ENCODE measurements around the gene MYO9A. TPM values are rescaled to one million over a fixed set of nuclear protein-coding genes. Genes with fewer than 3 reads are reported as not detected.
"Not testable (repeated sequence)": the region's sequence is repeated elsewhere in the genome, so short reads cannot be mapped to it uniquely, and the experiment has no call there.

Gene MYO9A
- total RNA-seq, 1 experiment from 2014 or later, result 21.4 TPM

DNA sequence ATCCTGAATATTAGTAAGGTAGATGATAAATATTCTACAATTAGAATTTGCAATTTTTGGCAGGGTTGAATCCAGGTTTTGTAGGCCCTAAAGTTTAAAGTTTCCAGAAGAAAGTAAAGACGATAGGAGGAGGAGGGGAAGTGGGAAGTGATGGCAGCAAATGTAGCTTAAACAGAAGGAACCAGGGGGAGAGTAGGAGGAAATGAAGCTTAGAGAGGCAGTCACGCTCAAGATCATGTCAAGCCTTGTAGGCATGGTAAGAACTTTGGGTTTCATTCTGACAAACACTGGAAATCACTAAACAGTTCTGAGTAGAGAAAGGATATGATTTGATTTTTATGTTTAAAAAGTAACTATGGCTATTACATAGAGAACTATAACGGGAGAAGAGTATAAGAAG is 243.7 kb downstream of the MYO9A start:
- H3K4me1 Mint-ChIP-seq, result no peaks in the 10 kb centered on the region
- H2BK5ac ChIP-seq (ENCODE audit: insufficient read length, low read length), result no peak overlapping the region
- H4K8ac ChIP-seq (replicated peaks; ENCODE audit: insufficient read length, low read depth, low read length), result no peak overlapping the region
- H2BK15ac ChIP-seq (ENCODE audit: low read depth, low read length), result no peak overlapping the region
- H3K23ac ChIP-seq (ENCODE audit: insufficient read length, low read depth, low read length), result no peak overlapping the region
- H4K5ac ChIP-seq (ENCODE audit: insufficient read length, low read depth, low read length), result no peak overlapping the region
- no peaks in the 10 kb centered on the region for H3K4me1 ChIP-seq (ENCODE audit: insufficient read depth, low read length)
- H3K18ac ChIP-seq (ENCODE audit: insufficient read length, low read depth, low read length), result no peak overlapping the region
- H3K56ac ChIP-seq (ENCODE audit: insufficient read length, low read depth, low read length), result no peak overlapping the region
- no peak overlapping the region for H4K91ac ChIP-seq (ENCODE audit: insufficient read length, low read depth, low read length)
- no peak overlapping the region for H3K27ac ChIP-seq (ENCODE audit: insufficient read length, low read depth, low read length)
- H3K23me2 ChIP-seq (ENCODE audit: insufficient read length, low read depth, low read length, poor library complexity, severe bottlenecking), result no peaks in the 10 kb centered on the region
- no peaks in the 10 kb centered on the region for H3K79me2 ChIP-seq (ENCODE audit: insufficient read depth, low read length)
- 100% methylated on average over 1 of the region's 3 CpGs for WGBS (ENCODE audit: extremely low coverage, insufficient read length, low lambda C conversion rate)
- H2BK120ac ChIP-seq (ENCODE audit: low read depth, low read length, poor library complexity, severe bottlenecking), result no peak overlapping the region
- no peak overlapping the region for H2BK20ac ChIP-seq (ENCODE audit: low read depth, low read length, poor library complexity, severe bottlenecking)
- H2AFZ ChIP-seq (ENCODE audit: low read length), result no peak overlapping the region
- H3K4ac ChIP-seq (ENCODE audit: low read depth, low read length), result no peak overlapping the region
- H3K27me3 Mint-ChIP-seq (ENCODE audit: low read depth), result no peaks in the 10 kb centered on the region
- H3K27me3 ChIP-seq (ENCODE audit: insufficient read depth, low read length), result no peaks in the 10 kb centered on the region; the same call in 1 of the 2 replicates
- peak overlapping the region in 2 of 3 experiments; percentile 6 to 53; a peak in 2 of 7 replicates for H3K27ac Mint-ChIP-seq
- H3K9ac ChIP-seq (ENCODE audit: extremely low read depth, insufficient read length, low read length), result no peak overlapping the region
- H3K4me3 Mint-ChIP-seq, result no peak overlapping the region
- H3K9me3 Mint-ChIP-seq, result no peaks in the 10 kb centered on the region
- H3K9me3 ChIP-seq (ENCODE audit: control insufficient read depth, low read depth, low read length), result no peaks in the 10 kb centered on the region
- no peak for TF ChIP-seq CTCF (conservative IDR thresholded peaks at IDR 0.05)
- no peak overlapping the region for H2AK5ac ChIP-seq (ENCODE audit: insufficient read length, low read length)
- no peaks in the 10 kb centered on the region for H4K20me1 ChIP-seq (ENCODE audit: control insufficient read depth, insufficient read depth, insufficient read length)
- no peak overlapping the region for H2BK12ac ChIP-seq (ENCODE audit: insufficient read length, low read depth, low read length)
- no peak for DNase-seq
- no peak overlapping the region for H3K4me2 ChIP-seq (ENCODE audit: insufficient read depth, insufficient read length, low read length)
- no peak overlapping the region for H3K14ac ChIP-seq (ENCODE audit: insufficient read depth, low read length)
- H3K36me3 Mint-ChIP-seq (ENCODE audit: insufficient read depth in 1 of 3, low read depth in 3 of 3), result peaks cover 0 to 3% (median 2%) of the 10 kb centered on the region in 3 experiments; a peak in 2 of 7 replicates
- H3K79me1 ChIP-seq (ENCODE audit: insufficient read depth, low read depth, low read length, poor library complexity, severe bottlenecking), result no peaks in the 10 kb centered on the region
- no peak overlapping the region for H3T11ph ChIP-seq (ENCODE audit: low read length)

GRCh38 chr15:71858232-71858631 is 259.7 kb downstream of the MYO9A start:
- H3K4ac ChIP-seq (ENCODE audit: low read depth, low read length); H4K91ac ChIP-seq (ENCODE audit: insufficient read length, low read depth, low read length); H3K23me2 ChIP-seq (ENCODE audit: insufficient read length, low read depth, low read length, poor library complexity, severe bottlenecking); H3K18ac ChIP-seq (ENCODE audit: insufficient read length, low read depth, low read length); H3T11ph ChIP-seq (ENCODE audit: low read length); H2BK5ac ChIP-seq (ENCODE audit: insufficient read length, low read length); H2AFZ ChIP-seq (ENCODE audit: low read length); H3K79me2 ChIP-seq (ENCODE audit: insufficient read depth, low read length); H3K56ac ChIP-seq (ENCODE audit: insufficient read length, low read depth, low read length); H2BK120ac ChIP-seq (ENCODE audit: low read depth, low read length, poor library complexity, severe bottlenecking); H3K23ac ChIP-seq (ENCODE audit: insufficient read length, low read depth, low read length); H3K36me3 Mint-ChIP-seq (ENCODE audit: insufficient read depth in 1 of 3, low read depth in 3 of 3); H3K4me2 ChIP-seq (ENCODE audit: insufficient read depth, insufficient read length, low read length); H2AK5ac ChIP-seq (ENCODE audit: insufficient read length, low read length); H3K4me3 Mint-ChIP-seq; H3K27me3 ChIP-seq (ENCODE audit: insufficient read depth, low read length); H2BK12ac ChIP-seq (ENCODE audit: insufficient read length, low read depth, low read length); H3K27ac ChIP-seq (ENCODE audit: insufficient read length, low read depth, low read length); H3K27me3 Mint-ChIP-seq (ENCODE audit: low read depth); H3K4me1 Mint-ChIP-seq; H3K4me1 ChIP-seq (ENCODE audit: insufficient read depth, low read length); H2BK20ac ChIP-seq (ENCODE audit: low read depth, low read length, poor library complexity, severe bottlenecking); H3K27ac Mint-ChIP-seq; H4K8ac ChIP-seq (replicated peaks; ENCODE audit: insufficient read length, low read depth, low read length); H3K9ac ChIP-seq (ENCODE audit: extremely low read depth, insufficient read length, low read length); H3K9me3 Mint-ChIP-seq; H4K5ac ChIP-seq (ENCODE audit: insufficient read length, low read depth, low read length); H2BK15ac ChIP-seq (ENCODE audit: low read depth, low read length); H3K9me3 ChIP-seq (ENCODE audit: control insufficient read depth, low read depth, low read length); H3K79me1 ChIP-seq (ENCODE audit: insufficient read depth, low read depth, low read length, poor library complexity, severe bottlenecking); H3K14ac ChIP-seq (ENCODE audit: insufficient read depth, low read length); H4K20me1 ChIP-seq (ENCODE audit: control insufficient read depth, insufficient read depth, insufficient read length); DNase-seq: not testable (repeated sequence)
- WGBS (ENCODE audit: extremely low coverage, insufficient read length, low lambda C conversion rate), result no CpG with 5 or more reads among the region's 4 CpGs
